ENCODE results near the gene CERS6. TPM values are rescaled to one million over a fixed set of nuclear protein-coding genes. Genes with fewer than 3 reads are reported as not detected.

The CERS6 gene
- total and polyA plus RNA-seq, 10 of the 15 experiments (the other 5 are each of a cell fraction or from before 2014, with no cell fraction given): 1.3 to 20.4 (median 14.1) TPM

GRCh38 chr2:168545439-168546082 lies 89.5 kb downstream of the CERS6 start:
- no peaks in the 10 kb centered on the region for H4K20me1 ChIP-seq (ENCODE audit: control insufficient read depth, insufficient read depth)
- no peaks in the 10 kb centered on the region for H3K27me3 ChIP-seq (replicated peaks in 1 of 2; ENCODE audit: control insufficient read depth in 2 of 2, insufficient read depth in 2 of 2, low read length in 1 of 2)
- no peak overlapping the region for H2AFZ ChIP-seq (ENCODE audit: control insufficient read depth, low read depth, low read length)
- no peak overlapping the region for H3K4me2 ChIP-seq (ENCODE audit: control insufficient read depth, insufficient read depth)
- no peak overlapping the region for H3K9ac ChIP-seq (ENCODE audit: control insufficient read depth, insufficient read depth, low read length)
- H3K79me2 ChIP-seq (ENCODE audit: control insufficient read depth, insufficient read depth, low read length): peaks cover 27% of the 10 kb centered on the region
- intact Hi-C loops (cut with micrococcal nuclease; ENCODE audit: unreplicated experiment) (no loop called here), in situ Hi-C loops (cut with MboI) (no loop called here)
- ATAC-seq (no peak), DNase-seq (ENCODE audit: low read depth, low spot score) (no peak), FAIRE-seq (no peak)
- BruUV-seq (replicated peaks): no TSS peak
- H3K4me1 ChIP-seq (ENCODE audit: control insufficient read depth, insufficient read depth, low read length): no peaks in the 10 kb centered on the region
- ChIA-PET CTCF (no interaction called here), SMC1A (ENCODE audit: uncharacterized antibody, unreplicated experiment) (interaction anchor here (0.7 kb wide), 1 partner anchor 21 kb away, joined by 3 read pairs; no protein-coding TSS in a partner anchor), RAD21 (ENCODE audit: unreplicated experiment) (no interaction called here), POLR2A (no interaction called here)
- TF ChIP-seq TAF1 (IDR thresholded peaks at IDR 0.05; ENCODE audit: borderline replicate concordance, low read depth, low read length) (no peak), MTA3 (IDR thresholded peaks at IDR 0.05; ENCODE audit: borderline replicate concordance, low read length) (no peak), MTA2 (IDR thresholded peaks at IDR 0.05; ENCODE audit: low read depth) (no peak), FOXM1 (IDR thresholded peaks at IDR 0.05; ENCODE audit: low read depth, low read length) (no peak), SPI1 (IDR thresholded peaks at IDR 0.05; ENCODE audit: borderline replicate concordance, insufficient read depth, low read depth, low read length) (no peak), NR2C1 (IDR thresholded peaks at IDR 0.05) (no peak), CBFB (IDR thresholded peaks at IDR 0.05; ENCODE audit: low read depth) (no peak), ZBTB40 (IDR thresholded peaks at IDR 0.05; ENCODE audit: borderline replicate concordance) (no peak), CHD1 (IDR thresholded peaks at IDR 0.05; ENCODE audit: low read depth, low read length) (no peak), ZNF217 (IDR thresholded peaks at IDR 0.05) (no peak), BMI1 (IDR thresholded peaks at IDR 0.05; ENCODE audit: borderline replicate concordance) (no peak), SUPT20H (IDR thresholded peaks at IDR 0.05; ENCODE audit: borderline replicate concordance, control insufficient read depth, low read depth, low read length) (no peak), RAD21 (IDR thresholded peaks at IDR 0.05; ENCODE audit: insufficient read depth, low read depth, low read length) (no peak)
- no peak overlapping the region for H3K27ac ChIP-seq (ENCODE audit: control insufficient read depth, insufficient read depth)
- H3K4me3 ChIP-seq: no peak overlapping the region
- peaks cover 7% of the 10 kb centered on the region for H3K9me3 ChIP-seq (replicated peaks; ENCODE audit: control insufficient read depth, insufficient read depth, low read length)
- WGBS (ENCODE audit: insufficient coverage, insufficient replicate concordance, low lambda C conversion rate, missing lambda C conversion rate): 95% methylated on average over 5 of the region's 5 CpGs
- H3K36me3 ChIP-seq (ENCODE audit: control insufficient read depth in 2 of 2, insufficient read depth in 2 of 2, low read length in 1 of 2): peaks cover 3 to 15% of the 10 kb centered on the region in 2 experiments; a peak in 3 of 4 replicates

Measured in GM12878 (cell line).